HG02588 (cell line): ENCODE data around the gene HEATR1.
A peak's percentile ranks its signal among the peaks of the same experiment; 100 is the strongest.
"Not testable (repeated sequence)": the region's sequence is repeated elsewhere in the genome, so short reads cannot be mapped to it uniquely, and the experiment has no call there.

Experiments used
- ATAC-seq: cut with Tn5 transposase; IDR thresholded peaks from one replicate; pipeline ENCODE4 v1.9.1; 2021; ENCODE audit warnings: mild to moderate bottlenecking, moderate library complexity; ENCODE audit not compliant: unreplicated experiment

The HEATR1 gene

GRCh38 chr1:236603991-236604904 is at the start of gene HEATR1:
Gene HEATR1 (minus strand): TSS chr1:236604516. CDS start chr1:236604095, 421 bp downstream.
- ATAC-seq: peak; percentile 97

- no peak for ATAC-seq
These were observed 40.8 kb upstream of the HEATR1 start for GRCh38 chr1:236645016-236645680.

GRCh38 chr1:236642763-236643162 is 38.4 kb upstream of the HEATR1 start:
- ATAC-seq: no peak

- no peak for ATAC-seq
These were observed 35.4 kb upstream of the HEATR1 start for GRCh38 chr1:236639686-236640085.

GRCh38 chr1:236638945-236639344 is 34.6 kb upstream of the HEATR1 start:
- no peak for ATAC-seq

GRCh38 chr1:236636017-236636416 is 31.7 kb upstream of the HEATR1 start:
- ATAC-seq: no peak

GRCh38 chr1:236627727-236628408 is 23.6 kb upstream of the HEATR1 start:
- ATAC-seq: no peak

GRCh38 chr1:236623371-236624166 is 19.3 kb upstream of the HEATR1 start:
- no peak for ATAC-seq

- no peak for ATAC-seq
These were observed 18.1 kb upstream of the HEATR1 start for GRCh38 chr1:236622407-236622806.

- no peak for ATAC-seq
These were observed 15.1 kb upstream of the HEATR1 start for GRCh38 chr1:236619398-236619797.

- no peak for ATAC-seq
These were observed 14.2 kb upstream of the HEATR1 start for GRCh38 chr1:236618507-236618906.

GRCh38 chr1:236615399-236616148 is 11.3 kb upstream of the HEATR1 start:
- ATAC-seq: no peak

GRCh38 chr1:236612349-236612748 is 8.0 kb upstream of the HEATR1 start:
- ATAC-seq: no peak

GRCh38 chr1:236608930-236609726 is 4.8 kb upstream of the HEATR1 start:
- ATAC-seq: no peak

- not testable (repeated sequence) for ATAC-seq
These were observed 3.3 kb upstream of the HEATR1 start for GRCh38 chr1:236607597-236607996.

GRCh38 chr1:236604905-236605806 is 840 bp upstream of the HEATR1 start:
- ATAC-seq: no peak

- no peak for ATAC-seq
These were observed 2.1 kb downstream of the HEATR1 start for GRCh38 chr1:236602171-236602570.

- no peak for ATAC-seq
These were observed 13.7 kb downstream of the HEATR1 start for GRCh38 chr1:236590553-236591150.
